Keratinocyte (primary cell): ENCODE data around the gene PARD3. TPM values are rescaled to one million over a fixed set of nuclear protein-coding genes. Genes with fewer than 3 reads are reported as not detected.

Experiments used
- DNase-seq: peaks from one replicate; pipeline ENCODE4 v3.0.0-alpha.2; 2011; ENCODE audit warnings: low read depth, missing footprints, low spot score
- FAIRE-seq: peaks from 2 replicates; lab custom pipeline; 2011; peaks lifted over from hg19 to GRCh38; lab: Jason Lieb, UNC
- H2AFZ ChIP-seq: 2 replicates; pipeline ENCODE4 v1.6.0; 2012; ENCODE audit warnings: low read length, control low read depth, inconsistent platforms; ENCODE audit not compliant: control insufficient read depth
- H3K27ac ChIP-seq: 2 replicates; pipeline ENCODE4 v1.5.1; 2011; ENCODE audit warnings: low read length; ENCODE audit not compliant: control insufficient read depth, insufficient read depth
- H3K27me3 ChIP-seq: 3 replicates; pipeline ENCODE4 v1.6.0; 2011; ENCODE audit warnings: low read length; ENCODE audit not compliant: control insufficient read depth, insufficient read depth; ENCODE audit errors: extremely low read depth
- H3K36me3 ChIP-seq, 2 experiments: 2 replicates in 1 of 2; 3 replicates in 1 of 2; pipeline ENCODE4 v1.5.1; 2011; ENCODE audit warnings: low read length in 2 of 2, mild to moderate bottlenecking in 1 of 2; ENCODE audit not compliant: control insufficient read depth in 2 of 2, insufficient read depth in 2 of 2; ENCODE audit errors: extremely low read depth in 1 of 2
- H3K4me1 ChIP-seq: 3 replicates; pipeline ENCODE4 v1.5.1; 2011; ENCODE audit warnings: low read length; ENCODE audit not compliant: control insufficient read depth, insufficient read depth; ENCODE audit errors: extremely low read depth
- H3K4me2 ChIP-seq: 3 replicates; pipeline ENCODE4 v1.6.0; 2011; ENCODE audit warnings: low read depth, low read length; ENCODE audit not compliant: control insufficient read depth, insufficient read depth; ENCODE audit errors: extremely low read depth
- H3K4me3 ChIP-seq, 3 experiments: fragments of 200-600 bp in 1 of 3; sonication (generic) in 1 of 3; 2 replicates in 2 of 3; 3 replicates in 1 of 3; pipeline ENCODE4 v1.5.1; 2011 to 2016; ENCODE audit warnings: low read length in 3 of 3, mild to moderate bottlenecking in 3 of 3, control low read depth in 2 of 3, inconsistent platforms in 1 of 3, low read depth in 1 of 3, mixed read lengths in 1 of 3, mixed run types in 1 of 3, moderate library complexity in 1 of 3; ENCODE audit not compliant: control insufficient read depth in 2 of 3, insufficient read depth in 2 of 3; ENCODE audit errors: extremely low read depth in 1 of 3
- H3K79me2 ChIP-seq: 2 replicates; pipeline ENCODE4 v1.6.0; 2012; ENCODE audit warnings: low read length; ENCODE audit not compliant: control insufficient read depth, insufficient read depth
- H3K9ac ChIP-seq: 3 replicates; pipeline ENCODE4 v1.6.0; 2011; ENCODE audit warnings: low read length; ENCODE audit not compliant: control insufficient read depth, insufficient read depth; ENCODE audit errors: extremely low read depth
- H3K9me1 ChIP-seq: 3 replicates; pipeline ENCODE4 v1.6.0; 2011; ENCODE audit warnings: low read length; ENCODE audit not compliant: control insufficient read depth, insufficient read depth; ENCODE audit errors: extremely low read depth
- H3K9me3 ChIP-seq: 2 replicates; pipeline ENCODE4 v1.5.1; 2012; ENCODE audit warnings: low read depth, low read length; ENCODE audit not compliant: control insufficient read depth
- H4K20me1 ChIP-seq: 3 replicates; pipeline ENCODE4 v1.6.0; 2011; ENCODE audit warnings: low read length; ENCODE audit not compliant: control insufficient read depth, insufficient read depth; ENCODE audit errors: extremely low read depth
- CTCF ChIP-seq, 3 experiments: IDR thresholded peaks in 1 of 3; conservative IDR thresholded peaks in 1 of 3; optimal IDR thresholded peaks in 1 of 3; 2 replicates in 2 of 3; 3 replicates in 1 of 3; pipeline versions ENCODE3 to v1.5.1; 2011; ENCODE audit warnings: low read length in 3 of 3, mild to moderate bottlenecking in 3 of 3, moderate library complexity in 2 of 3, control low read depth in 1 of 3, inconsistent platforms in 1 of 3; ENCODE audit not compliant: insufficient read depth in 2 of 3; ENCODE audit errors: extremely low read depth in 1 of 3
- EZH2 ChIP-seq: IDR thresholded peaks from one replicate; pipeline ENCODE4 v1.6.1; 2012; ENCODE audit warnings: inconsistent platforms, mild to moderate bottlenecking, low read length, moderate library complexity
- dilution Hi-C: fragments of 300-500 bp; cut with MboI; formaldehyde crosslinking; loops from one replicate; pipeline ENCODE4 v1.7.0; 2020; ENCODE audit warnings: low sequenced_read_pairs; ENCODE audit not compliant: extremely low pct_ligation_motif_present
- polyA plus RNA-seq, 5 experiments: library from polyadenylated mRNA; depleted of rRNA in 3 of 5; stranded (reverse) in 3 of 5; stranded (forward) in 1 of 5; unstranded in 1 of 5; fragments of >200 nt; gene quantifications; 1 replicate in 1 of 5; 2 replicates in 3 of 5; 3 replicates in 1 of 5; pipeline versions ENCODE4 v1.2.1 to v1.2.3, GENCODE V29; 2011 to 2012; ENCODE audit warnings: missing spikeins in 2 of 5, low read depth in 1 of 5, low replicate concordance in 1 of 5

Gene PARD3
- polyA plus RNA-seq, 1 donor (not counting 4 experiments of a cell fraction or from before 2014, with no cell fraction given) = 46.4 TPM

GRCh38 chr10:34723750-34724149 lies 91.3 kb downstream of the PARD3 start:
- peak overlapping the region; percentile 69 for H3K9ac ChIP-seq
- H3K36me3 ChIP-seq = no peaks in the 10 kb centered on the region
- peak overlapping the region; percentile 91 for H3K4me2 ChIP-seq
- FAIRE-seq (peak; percentile 96), DNase-seq (no peak)
- peaks cover 73% of the 10 kb centered on the region for H3K4me1 ChIP-seq
- TF ChIP-seq EZH2 (no peak), CTCF (optimal IDR thresholded peaks at IDR 0.05 in 1 of 3, IDR thresholded peaks at IDR 0.05 in 1 of 3, conservative IDR thresholded peaks at IDR 0.05 in 1 of 3; ENCODE audit: extremely low read depth in 1 of 3, insufficient read depth in 2 of 3, low read length in 3 of 3) (peak; percentile 59 to 75 (median 75))
- peaks cover 4% of the 10 kb centered on the region for H3K9me1 ChIP-seq
- H3K27ac ChIP-seq = peak overlapping the region; percentile 42
- H3K27me3 ChIP-seq = no peaks in the 10 kb centered on the region
- H3K9me3 ChIP-seq = no peaks in the 10 kb centered on the region
- no peaks in the 10 kb centered on the region for H4K20me1 ChIP-seq
- H3K79me2 ChIP-seq = peaks cover 62% of the 10 kb centered on the region
- no peak overlapping the region for H2AFZ ChIP-seq
- H3K4me3 ChIP-seq = peak overlapping the region in 2 of 3 experiments; percentile 57 to 63
- dilution Hi-C loops = no loop called here

DNA sequence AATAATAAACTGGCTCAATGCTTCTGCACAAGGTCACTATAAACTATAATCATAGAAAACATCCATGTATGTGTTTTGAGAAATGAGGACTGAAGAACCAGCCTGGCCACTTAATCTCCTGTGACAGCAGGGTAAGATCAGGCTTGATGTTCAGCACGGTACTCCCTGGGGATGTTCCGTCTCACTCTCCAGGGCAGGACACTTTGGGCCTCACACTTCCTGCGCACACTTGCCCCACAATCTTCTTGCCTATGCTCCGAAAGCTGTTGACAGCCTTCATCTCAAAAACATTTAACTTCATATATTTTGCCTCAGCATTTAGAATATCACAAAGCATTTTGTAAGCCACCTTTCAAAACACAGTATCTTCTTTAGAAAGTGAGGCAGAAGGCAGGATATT lies 92.7 kb downstream of the PARD3 start:
- no peak for TF ChIP-seq EZH2
- TF ChIP-seq CTCF (optimal IDR thresholded peaks at IDR 0.05 in 1 of 3, IDR thresholded peaks at IDR 0.05 in 1 of 3, conservative IDR thresholded peaks at IDR 0.05 in 1 of 3; ENCODE audit: extremely low read depth in 1 of 3, insufficient read depth in 2 of 3, low read length in 3 of 3) = no peak
- no peak overlapping the region for H3K27ac ChIP-seq
- H4K20me1 ChIP-seq = no peaks in the 10 kb centered on the region
- no peak overlapping the region for H2AFZ ChIP-seq
- no peak overlapping the region for H3K4me3 ChIP-seq
- H3K4me1 ChIP-seq = peaks cover 61% of the 10 kb centered on the region
- H3K36me3 ChIP-seq = no peaks in the 10 kb centered on the region
- no peak for DNase-seq
- no peak for FAIRE-seq
- H3K9ac ChIP-seq = peak overlapping the region; percentile 37
- no peak overlapping the region for H3K4me2 ChIP-seq
- peaks cover 4% of the 10 kb centered on the region for H3K9me1 ChIP-seq
- H3K79me2 ChIP-seq = peaks cover 63% of the 10 kb centered on the region
- dilution Hi-C loops = no loop called here
- H3K27me3 ChIP-seq = no peaks in the 10 kb centered on the region
- H3K9me3 ChIP-seq = no peaks in the 10 kb centered on the region
